ENCODE results near the gene SMYD3. TPM values are rescaled to one million over a fixed set of nuclear protein-coding genes. Genes with fewer than 3 reads are reported as not detected.

Gene SMYD3
- total and polyA plus RNA-seq, 10 of the 15 experiments (the other 5 are each of a cell fraction or from before 2014, with no cell fraction given), result 18.3 to 54.0 (median 24.8) TPM

DNA sequence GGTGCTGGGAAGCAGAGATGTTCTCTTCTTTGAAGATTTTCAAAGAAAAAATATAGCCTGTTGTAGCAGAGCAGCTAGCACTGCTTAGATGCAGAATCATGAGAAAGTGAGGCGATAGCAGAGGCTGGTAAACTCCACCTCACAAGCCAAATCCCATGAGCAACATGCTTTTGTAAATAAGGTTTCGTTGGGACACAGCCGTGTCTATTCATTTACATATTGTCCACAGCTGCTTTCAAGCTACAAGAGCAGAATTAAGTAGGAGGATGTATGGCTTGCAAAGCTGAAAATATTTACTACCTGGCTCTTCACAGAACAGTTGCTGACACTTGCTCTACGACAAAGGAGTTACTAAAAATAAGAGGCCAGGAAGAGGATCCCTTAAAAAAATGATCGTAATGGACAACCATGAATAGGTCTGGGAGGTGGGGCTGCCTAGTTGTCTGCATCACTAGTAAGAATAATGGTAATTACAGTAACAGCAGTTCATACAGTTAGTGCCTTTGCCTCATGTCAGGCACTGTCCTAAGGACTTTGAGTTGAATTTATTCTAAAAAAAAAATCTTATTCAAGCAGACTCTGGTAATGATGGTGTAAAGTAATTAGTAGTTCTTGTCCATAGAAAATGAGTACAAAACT, 730.3 kb downstream of the SMYD3 start (continued):
- TF ChIP-seq, protein P1, sequence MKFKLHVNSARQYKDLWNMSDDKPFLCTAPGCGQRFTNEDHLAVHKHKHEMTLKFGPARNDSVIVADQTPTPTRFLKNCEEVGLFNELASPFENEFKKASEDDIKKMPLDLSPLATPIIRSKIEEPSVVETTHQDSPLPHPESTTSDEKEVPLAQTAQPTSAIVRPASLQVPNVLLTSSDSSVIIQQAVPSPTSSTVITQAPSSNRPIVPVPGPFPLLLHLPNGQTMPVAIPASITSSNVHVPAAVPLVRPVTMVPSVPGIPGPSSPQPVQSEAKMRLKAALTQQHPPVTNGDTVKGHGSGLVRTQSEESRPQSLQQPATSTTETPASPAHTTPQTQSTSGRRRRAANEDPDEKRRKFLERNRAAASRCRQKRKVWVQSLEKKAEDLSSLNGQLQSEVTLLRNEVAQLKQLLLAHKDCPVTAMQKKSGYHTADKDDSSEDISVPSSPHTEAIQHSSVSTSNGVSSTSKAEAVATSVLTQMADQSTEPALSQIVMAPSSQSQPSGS (IDR thresholded peaks at IDR 0.05; ENCODE audit: low read length), result no peak
- TF ChIP-seq CHD2 (IDR thresholded peaks at IDR 0.05; ENCODE audit: borderline replicate concordance, low read depth, low read length) (no peak), POLR2AphosphoS2 (IDR thresholded peaks at IDR 0.05; ENCODE audit: low read depth, low read length) (no peak), PAX5 (IDR thresholded peaks at IDR 0.05; ENCODE audit: borderline replicate concordance, low read depth, low read length) (no peak)
- TF ChIP-seq, protein P2, sequence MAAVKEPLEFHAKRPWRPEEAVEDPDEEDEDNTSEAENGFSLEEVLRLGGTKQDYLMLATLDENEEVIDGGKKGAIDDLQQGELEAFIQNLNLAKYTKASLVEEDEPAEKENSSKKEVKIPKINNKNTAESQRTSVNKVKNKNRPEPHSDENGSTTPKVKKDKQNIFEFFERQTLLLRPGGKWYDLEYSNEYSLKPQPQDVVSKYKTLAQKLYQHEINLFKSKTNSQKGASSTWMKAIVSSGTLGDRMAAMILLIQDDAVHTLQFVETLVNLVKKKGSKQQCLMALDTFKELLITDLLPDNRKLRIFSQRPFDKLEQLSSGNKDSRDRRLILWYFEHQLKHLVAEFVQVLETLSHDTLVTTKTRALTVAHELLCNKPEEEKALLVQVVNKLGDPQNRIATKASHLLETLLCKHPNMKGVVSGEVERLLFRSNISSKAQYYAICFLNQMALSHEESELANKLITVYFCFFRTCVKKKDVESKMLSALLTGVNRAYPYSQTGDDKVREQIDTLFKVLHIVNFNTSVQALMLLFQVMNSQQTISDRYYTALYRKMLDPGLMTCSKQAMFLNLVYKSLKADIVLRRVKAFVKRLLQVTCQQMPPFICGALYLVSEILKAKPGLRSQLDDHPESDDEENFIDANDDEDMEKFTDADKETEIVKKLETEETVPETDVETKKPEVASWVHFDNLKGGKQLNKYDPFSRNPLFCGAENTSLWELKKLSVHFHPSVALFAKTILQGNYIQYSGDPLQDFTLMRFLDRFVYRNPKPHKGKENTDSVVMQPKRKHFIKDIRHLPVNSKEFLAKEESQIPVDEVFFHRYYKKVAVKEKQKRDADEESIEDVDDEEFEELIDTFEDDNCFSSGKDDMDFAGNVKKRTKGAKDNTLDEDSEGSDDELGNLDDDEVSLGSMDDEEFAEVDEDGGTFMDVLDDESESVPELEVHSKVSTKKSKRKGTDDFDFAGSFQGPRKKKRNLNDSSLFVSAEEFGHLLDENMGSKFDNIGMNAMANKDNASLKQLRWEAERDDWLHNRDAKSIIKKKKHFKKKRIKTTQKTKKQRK (IDR thresholded peaks at IDR 0.05; ENCODE audit: low read depth, low read length), result no peak
- TF ChIP-seq, protein P3, sequence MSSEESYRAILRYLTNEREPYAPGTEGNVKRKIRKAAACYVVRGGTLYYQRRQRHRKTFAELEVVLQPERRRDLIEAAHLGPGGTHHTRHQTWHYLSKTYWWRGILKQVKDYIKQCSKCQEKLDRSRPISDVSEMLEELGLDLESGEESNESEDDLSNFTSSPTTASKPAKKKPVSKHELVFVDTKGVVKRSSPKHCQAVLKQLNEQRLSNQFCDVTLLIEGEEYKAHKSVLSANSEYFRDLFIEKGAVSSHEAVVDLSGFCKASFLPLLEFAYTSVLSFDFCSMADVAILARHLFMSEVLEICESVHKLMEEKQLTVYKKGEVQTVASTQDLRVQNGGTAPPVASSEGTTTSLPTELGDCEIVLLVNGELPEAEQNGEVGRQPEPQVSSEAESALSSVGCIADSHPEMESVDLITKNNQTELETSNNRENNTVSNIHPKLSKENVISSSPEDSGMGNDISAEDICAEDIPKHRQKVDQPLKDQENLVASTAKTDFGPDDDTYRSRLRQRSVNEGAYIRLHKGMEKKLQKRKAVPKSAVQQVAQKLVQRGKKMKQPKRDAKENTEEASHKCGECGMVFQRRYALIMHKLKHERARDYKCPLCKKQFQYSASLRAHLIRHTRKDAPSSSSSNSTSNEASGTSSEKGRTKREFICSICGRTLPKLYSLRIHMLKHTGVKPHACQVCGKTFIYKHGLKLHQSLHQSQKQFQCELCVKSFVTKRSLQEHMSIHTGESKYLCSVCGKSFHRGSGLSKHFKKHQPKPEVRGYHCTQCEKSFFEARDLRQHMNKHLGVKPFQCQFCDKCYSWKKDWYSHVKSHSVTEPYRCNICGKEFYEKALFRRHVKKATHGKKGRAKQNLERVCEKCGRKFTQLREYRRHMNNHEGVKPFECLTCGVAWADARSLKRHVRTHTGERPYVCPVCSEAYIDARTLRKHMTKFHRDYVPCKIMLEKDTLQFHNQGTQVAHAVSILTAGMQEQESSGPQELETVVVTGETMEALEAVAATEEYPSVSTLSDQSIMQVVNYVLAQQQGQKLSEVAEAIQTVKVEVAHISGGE (CRISPR knock-in tag; IDR thresholded peaks at IDR 0.05), result no peak
